ENCODE results near the gene OTUB2.

DNA sequence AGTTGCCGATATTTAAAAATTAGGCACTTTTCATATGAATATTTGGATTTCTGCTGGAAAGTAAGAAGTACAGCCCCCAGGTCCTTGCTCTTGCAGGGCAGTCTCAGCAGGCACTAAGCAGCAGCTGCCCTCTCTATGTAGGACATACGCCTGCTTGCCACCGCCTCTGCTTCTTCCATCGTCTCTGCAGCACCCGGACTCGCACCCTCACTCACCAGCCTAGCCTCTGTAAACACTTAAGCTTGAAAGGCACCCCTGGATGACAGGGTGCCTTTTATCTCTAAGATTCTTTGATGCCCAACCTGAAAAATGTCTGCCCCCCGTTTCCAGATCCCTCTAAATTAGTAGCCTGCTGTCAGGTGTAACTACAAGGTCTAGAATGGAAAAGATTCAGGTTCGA lies 19.0 kb downstream of the OTUB2 start:
- TF ChIP-seq, protein P1, sequence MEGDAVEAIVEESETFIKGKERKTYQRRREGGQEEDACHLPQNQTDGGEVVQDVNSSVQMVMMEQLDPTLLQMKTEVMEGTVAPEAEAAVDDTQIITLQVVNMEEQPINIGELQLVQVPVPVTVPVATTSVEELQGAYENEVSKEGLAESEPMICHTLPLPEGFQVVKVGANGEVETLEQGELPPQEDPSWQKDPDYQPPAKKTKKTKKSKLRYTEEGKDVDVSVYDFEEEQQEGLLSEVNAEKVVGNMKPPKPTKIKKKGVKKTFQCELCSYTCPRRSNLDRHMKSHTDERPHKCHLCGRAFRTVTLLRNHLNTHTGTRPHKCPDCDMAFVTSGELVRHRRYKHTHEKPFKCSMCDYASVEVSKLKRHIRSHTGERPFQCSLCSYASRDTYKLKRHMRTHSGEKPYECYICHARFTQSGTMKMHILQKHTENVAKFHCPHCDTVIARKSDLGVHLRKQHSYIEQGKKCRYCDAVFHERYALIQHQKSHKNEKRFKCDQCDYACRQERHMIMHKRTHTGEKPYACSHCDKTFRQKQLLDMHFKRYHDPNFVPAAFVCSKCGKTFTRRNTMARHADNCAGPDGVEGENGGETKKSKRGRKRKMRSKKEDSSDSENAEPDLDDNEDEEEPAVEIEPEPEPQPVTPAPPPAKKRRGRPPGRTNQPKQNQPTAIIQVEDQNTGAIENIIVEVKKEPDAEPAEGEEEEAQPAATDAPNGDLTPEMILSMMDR (IDR thresholded peaks at IDR 0.05; ENCODE audit: insufficient read depth, low read length): no peak
- TF ChIP-seq POLR2AphosphoS5 (IDR thresholded peaks at IDR 0.05; ENCODE audit: low read depth): no peak
